Right atrium auricular region (tissue), 2 donors: ENCODE measurements around the gene CREB3L2. TPM values are rescaled to one million over a fixed set of nuclear protein-coding genes. Genes with fewer than 3 reads are reported as not detected.
"Not testable (repeated sequence)": the region's sequence is repeated elsewhere in the genome, so short reads cannot be mapped to it uniquely, and the experiment has no call there.

Experiments
- DNase-seq: peaks from one replicate; pipeline ENCODE4 v3.0.0-alpha.2; 2019; ENCODE audit warnings: low spot score
- H3K27ac ChIP-seq, 2 donors: fragments of 200-600 bp; sonication (generic); 1 replicate in 1 of 2; 2 replicates in 1 of 2; pipeline ENCODE4 v1.5.1; 2016 to 2019
- H3K27me3 ChIP-seq, 2 donors: fragments of 200-600 bp; sonication (generic); one replicate each; pipeline versions ENCODE4 v1.5.1 to v1.6.0; 2017 to 2019
- H3K36me3 ChIP-seq: fragments of 200-600 bp; sonication (generic); one replicate; pipeline ENCODE4 v1.5.1; 2016
- H3K4me1 ChIP-seq, 2 donors: fragments of 200-600 bp; sonication (generic); one replicate each; pipeline versions ENCODE4 v1.5.1 to v1.6.0; 2017 to 2019
- H3K4me3 ChIP-seq, 2 donors: fragments of 200-600 bp; sonication (generic); 1 replicate in 1 of 2; 2 replicates in 1 of 2; pipeline ENCODE4 v1.5.1; 2017 to 2019; ENCODE audit warnings: mild to moderate bottlenecking in 1 of 2, moderate library complexity in 1 of 2
- H3K9me3 ChIP-seq, 2 donors: fragments of 200-600 bp; sonication (generic); one replicate each; pipeline ENCODE4 v1.5.1; 2019
- CTCF ChIP-seq, 2 donors: fragments of 200-600 bp; sonication (generic); IDR thresholded peaks; one replicate each; pipeline ENCODE4 v1.5.1; 2019; ENCODE audit warnings: antibody characterized with exemption in 2 of 2
- total RNA-seq, 2 donors: library from RNA; depleted of rRNA; stranded (reverse); fragments of >200 nt; gene quantifications; one replicate each; pipeline ENCODE4 v1.1.0, GENCODE V29; 2016

CREB3L2 gene
- total RNA-seq, 2 donors from 2014 or later, result 25.6 to 39.6 TPM

- Histone ChIP-seq H3K4me3 (no peak overlapping the region), H3K9me3 (no peaks in the 10 kb centered on the region), H3K27me3 (no peaks in the 10 kb centered on the region), H3K4me1 (peaks cover 0 to 70% of the 10 kb centered on the region in 2 donors), H3K27ac (peak overlapping the region; percentile 53 to 65), H3K36me3 (no peaks in the 10 kb centered on the region)
- no peak for DNase-seq
- TF ChIP-seq CTCF (IDR thresholded peaks at IDR 0.05), result no peak
These were observed 31.5 kb downstream of the CREB3L2 start for GRCh38 chr7:137970253-137970975.

- Histone ChIP-seq H3K9me3 (no peaks in the 10 kb centered on the region), H3K36me3 (no peaks in the 10 kb centered on the region), H3K27me3 (no peaks in the 10 kb centered on the region), H3K27ac (peak overlapping the region; percentile 53 to 65), H3K4me3 (no peak overlapping the region), H3K4me1 (peaks cover 0 to 70% of the 10 kb centered on the region in 2 donors)
- TF ChIP-seq CTCF (IDR thresholded peaks at IDR 0.05), result no peak
- DNase-seq, result no peak
These were observed 32.1 kb downstream of the CREB3L2 start for GRCh38 chr7:137969828-137970227.

- Histone ChIP-seq H3K27ac (peak overlapping the region; percentile 2 to 53), H3K4me1 (peaks cover 0 to 69% of the 10 kb centered on the region in 2 donors), H3K27me3 (no peaks in the 10 kb centered on the region), H3K36me3 (no peaks in the 10 kb centered on the region), H3K4me3 (no peak overlapping the region), H3K9me3 (no peaks in the 10 kb centered on the region)
- no peak for DNase-seq
- no peak for TF ChIP-seq CTCF (IDR thresholded peaks at IDR 0.05)
These were observed 33.0 kb downstream of the CREB3L2 start for GRCh38 chr7:137968890-137969289.

GRCh38 chr7:137968339-137968738 is 33.5 kb downstream of the CREB3L2 start:
- not testable (repeated sequence) for H3K9me3 ChIP-seq, H3K27me3 ChIP-seq, H3K4me3 ChIP-seq, H3K36me3 ChIP-seq, DNase-seq
- Histone ChIP-seq H3K27ac (peak overlapping the region; percentile 2 to 53), H3K4me1 (peaks cover 0 to 67% of the 10 kb centered on the region in 2 donors)

- H3K27ac ChIP-seq, result peak overlapping the region; percentile 19 to 36
These were observed 34.5 kb downstream of the CREB3L2 start for GRCh38 chr7:137967143-137968018.

More at GRCh38 chr7:137967143-137968018, 34.5 kb downstream of the CREB3L2 start:
- no peaks in the 10 kb centered on the region for H3K9me3 ChIP-seq
- peaks cover 0 to 76% of the 10 kb centered on the region in 2 donors for H3K4me1 ChIP-seq
- H3K27me3 ChIP-seq, result no peaks in the 10 kb centered on the region
- no peak for DNase-seq
- no peak overlapping the region for H3K4me3 ChIP-seq
- no peaks in the 10 kb centered on the region for H3K36me3 ChIP-seq
- no peak for TF ChIP-seq CTCF (IDR thresholded peaks at IDR 0.05)
